Measurements from ENCODE around the gene ACCS.

ACCS gene

GRCh38 chr11:44047931-44048431 is 18.1 kb upstream of the ACCS start, which contains the start of gene ACCSL:
TSS of gene ACCSL (plus strand) at chr11:44047981. CDS start at chr11:44048037, 56 bp downstream.
- TF ChIP-seq, protein P1, sequence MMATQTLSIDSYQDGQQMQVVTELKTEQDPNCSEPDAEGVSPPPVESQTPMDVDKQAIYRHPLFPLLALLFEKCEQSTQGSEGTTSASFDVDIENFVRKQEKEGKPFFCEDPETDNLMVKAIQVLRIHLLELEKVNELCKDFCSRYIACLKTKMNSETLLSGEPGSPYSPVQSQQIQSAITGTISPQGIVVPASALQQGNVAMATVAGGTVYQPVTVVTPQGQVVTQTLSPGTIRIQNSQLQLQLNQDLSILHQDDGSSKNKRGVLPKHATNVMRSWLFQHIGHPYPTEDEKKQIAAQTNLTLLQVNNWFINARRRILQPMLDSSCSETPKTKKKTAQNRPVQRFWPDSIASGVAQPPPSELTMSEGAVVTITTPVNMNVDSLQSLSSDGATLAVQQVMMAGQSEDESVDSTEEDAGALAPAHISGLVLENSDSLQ (IDR thresholded peaks at IDR 0.05) = no peak
- TF ChIP-seq SP1 (IDR thresholded peaks at IDR 0.05) (no peak), FOXM1 (IDR thresholded peaks at IDR 0.05; ENCODE audit: borderline replicate concordance) (no peak), CTBP1 (IDR thresholded peaks at IDR 0.05; ENCODE audit: borderline replicate concordance) (no peak), ELF4 (IDR thresholded peaks at IDR 0.05) (no peak), LEF1 (IDR thresholded peaks at IDR 0.05; ENCODE audit: borderline replicate concordance) (no peak), NFRKB (IDR thresholded peaks at IDR 0.05) (no peak), ARNT (IDR thresholded peaks at IDR 0.05) (no peak)
- DNase-seq (ENCODE audit: extremely low spot score) = no peak
- ChIA-PET POLR2A (no interaction called here), CTCF (no interaction called here)

- DNase-seq (ENCODE audit: extremely low spot score) = no peak
- TF ChIP-seq ELF4 (IDR thresholded peaks at IDR 0.05) = no peak
- TF ChIP-seq FOXK2 (IDR thresholded peaks at IDR 0.05) = no peak
- no peak for TF ChIP-seq BHLHE40 (IDR thresholded peaks at IDR 0.05; ENCODE audit: borderline replicate concordance)
- CTCF ChIA-PET = no interaction called here
- POLR2A ChIA-PET = no interaction called here
These were observed 16.2 kb upstream of the ACCS start for GRCh38 chr11:44049832-44050231.

DNA sequence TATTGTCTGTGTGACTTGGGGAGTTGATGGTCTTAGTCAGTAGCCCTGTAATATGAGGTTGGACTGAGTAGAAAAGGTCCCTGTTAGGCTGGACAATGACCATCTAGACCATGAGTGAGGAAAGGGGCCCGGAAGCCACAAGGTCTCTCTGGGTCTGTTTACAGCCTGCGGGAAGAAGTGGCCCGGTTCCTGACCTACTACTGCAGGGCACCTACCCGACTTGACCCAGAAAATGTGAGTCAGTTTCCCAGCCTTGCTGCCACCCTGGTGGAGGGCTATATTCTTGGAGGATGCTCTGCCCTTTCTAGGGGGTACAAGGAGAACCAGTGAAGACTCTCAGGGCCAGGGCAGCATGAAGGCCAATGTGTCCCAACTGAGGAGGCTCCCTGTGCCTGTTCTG is 14.9 kb upstream of the ACCS start:
- TF ChIP-seq SUZ12 (IDR thresholded peaks at IDR 0.05) (no peak), SP1 (IDR thresholded peaks at IDR 0.05) (no peak), FOXK2 (IDR thresholded peaks at IDR 0.05) (no peak), ELF4 (IDR thresholded peaks at IDR 0.05) (no peak), BHLHE40 (IDR thresholded peaks at IDR 0.05; ENCODE audit: borderline replicate concordance) (no peak), NFRKB (IDR thresholded peaks at IDR 0.05) (no peak), ZNF384 (IDR thresholded peaks at IDR 0.05) (no peak), LEF1 (IDR thresholded peaks at IDR 0.05; ENCODE audit: borderline replicate concordance) (no peak), FOXA1 (IDR thresholded peaks at IDR 0.05) (no peak), FOXM1 (IDR thresholded peaks at IDR 0.05; ENCODE audit: borderline replicate concordance) (no peak), HDGF (IDR thresholded peaks at IDR 0.05; ENCODE audit: borderline replicate concordance) (no peak), CTBP1 (IDR thresholded peaks at IDR 0.05; ENCODE audit: borderline replicate concordance) (no peak)
- POLR2A ChIA-PET = no interaction called here
- CTCF ChIA-PET = no interaction called here
- DNase-seq (ENCODE audit: extremely low spot score) = no peak

- POLR2A ChIA-PET = interaction anchor here (1.6 kb wide), 1 partner anchor 9 kb away, joined by 5 read pairs; the partner anchor contains the start of gene ACCS
These were observed 8.7 kb upstream of the ACCS start for GRCh38 chr11:44057340-44057739.

DNA sequence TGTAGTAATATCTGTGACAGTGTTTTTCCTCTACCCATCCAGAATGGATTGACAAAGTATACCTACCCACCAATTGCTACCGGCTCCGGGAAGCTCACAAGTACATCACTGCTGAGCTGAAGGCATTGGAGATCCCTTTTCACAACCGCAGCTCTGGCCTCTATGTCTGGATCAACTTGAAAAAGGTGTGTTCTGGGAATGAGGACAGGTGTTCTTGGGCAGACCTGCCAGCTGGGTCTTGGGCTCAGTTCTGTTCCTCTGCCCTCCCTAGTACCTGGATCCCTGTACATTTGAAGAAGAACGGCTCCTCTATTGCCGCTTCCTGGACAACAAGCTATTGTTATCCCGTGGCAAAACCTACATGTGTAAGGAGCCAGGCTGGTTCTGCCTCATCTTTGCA is 7.8 kb upstream of the ACCS start:
- TF ChIP-seq FOXA1 (IDR thresholded peaks at IDR 0.05) = no peak
- no peak for TF ChIP-seq LEF1 (IDR thresholded peaks at IDR 0.05; ENCODE audit: borderline replicate concordance)
- TF ChIP-seq ZNF384 (IDR thresholded peaks at IDR 0.05) = no peak
- no peak for TF ChIP-seq SP1 (IDR thresholded peaks at IDR 0.05)
- no peak for TF ChIP-seq ARNT (IDR thresholded peaks at IDR 0.05)
- TF ChIP-seq BHLHE40 (IDR thresholded peaks at IDR 0.05; ENCODE audit: borderline replicate concordance) = no peak
- no peak for TF ChIP-seq TARDBP (IDR thresholded peaks at IDR 0.05)
- no peak for TF ChIP-seq ELF4 (IDR thresholded peaks at IDR 0.05)
- TF ChIP-seq, protein P1 (IDR thresholded peaks at IDR 0.05) = no peak
- POLR2A ChIA-PET = interaction anchor here (0.8 kb wide), 1 partner anchor 116 kb away, joined by 3 read pairs; no protein-coding TSS in a partner anchor
- DNase-seq (ENCODE audit: extremely low spot score) = no peak
- CTCF ChIA-PET = no interaction called here

More at GRCh38 chr11:44057340-44057739, 8.7 kb upstream of the ACCS start:
- TF ChIP-seq ARNT (IDR thresholded peaks at IDR 0.05) = no peak
- no peak for TF ChIP-seq SP1 (IDR thresholded peaks at IDR 0.05)
- TF ChIP-seq TARDBP (IDR thresholded peaks at IDR 0.05) = no peak
- TF ChIP-seq CTBP1 (IDR thresholded peaks at IDR 0.05; ENCODE audit: borderline replicate concordance) = no peak
- TF ChIP-seq LEF1 (IDR thresholded peaks at IDR 0.05; ENCODE audit: borderline replicate concordance) = no peak
- TF ChIP-seq L3MBTL2 (conservative IDR thresholded peaks at IDR 0.05) = no peak
- TF ChIP-seq FOXM1 (IDR thresholded peaks at IDR 0.05; ENCODE audit: borderline replicate concordance) = no peak
- no peak for TF ChIP-seq ZNF384 (IDR thresholded peaks at IDR 0.05)
- TF ChIP-seq FOXA1 (IDR thresholded peaks at IDR 0.05) = no peak
- TF ChIP-seq, protein P1 (IDR thresholded peaks at IDR 0.05) = no peak
- TF ChIP-seq ELF4 (IDR thresholded peaks at IDR 0.05) = no peak
- TF ChIP-seq NFRKB (IDR thresholded peaks at IDR 0.05) = no peak
- no peak for TF ChIP-seq BHLHE40 (IDR thresholded peaks at IDR 0.05; ENCODE audit: borderline replicate concordance)
- no peak for TF ChIP-seq HDGF (IDR thresholded peaks at IDR 0.05; ENCODE audit: borderline replicate concordance)
- no peak for TF ChIP-seq FOXK2 (IDR thresholded peaks at IDR 0.05)
- TF ChIP-seq SUZ12 (IDR thresholded peaks at IDR 0.05) = no peak
- DNase-seq (ENCODE audit: extremely low spot score) = no peak
- CTCF ChIA-PET = interaction anchor here (0.6 kb wide), 1 partner anchor 19 kb away, joined by 3 read pairs; no protein-coding TSS in a partner anchor

DNA sequence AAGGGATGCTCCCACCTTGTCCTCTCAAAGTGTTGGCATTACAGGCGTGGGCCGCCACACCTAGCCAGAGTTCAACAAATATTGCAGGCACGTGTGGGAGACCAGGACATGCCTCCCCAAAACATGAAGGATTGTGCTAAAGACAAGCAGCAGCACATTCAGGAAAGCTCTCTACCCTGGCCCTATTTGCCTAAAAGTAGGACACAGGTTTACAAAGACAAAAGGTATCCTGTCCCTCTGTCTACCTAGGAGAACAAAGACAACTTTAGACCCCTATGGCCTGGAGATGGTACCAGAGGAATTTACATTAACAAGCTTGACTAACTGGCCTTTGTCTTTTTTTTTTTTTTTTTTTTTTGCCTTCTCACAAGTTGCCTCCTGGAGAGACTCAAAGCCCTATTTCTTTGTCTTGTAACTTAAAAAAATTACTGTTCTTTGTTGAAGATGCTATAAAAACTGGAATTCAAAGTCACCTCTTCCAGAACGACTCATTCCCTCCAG is 859 bp upstream of the ACCS start:
- CTCF ChIA-PET = no interaction called here
- POLR2A ChIA-PET = no interaction called here
- TF ChIP-seq TARDBP (IDR thresholded peaks at IDR 0.05) = no peak
- no peak for DNase-seq (ENCODE audit: extremely low spot score)
